Prostate gland (tissue), 2 donors: ENCODE data around the gene CDC42EP3. TPM values are rescaled to one million over a fixed set of nuclear protein-coding genes. Genes with fewer than 3 reads are reported as not detected.
A peak's percentile ranks its signal among the peaks of the same experiment; 100 is the strongest.

Source experiments
- DNase-seq: peaks from one replicate; pipeline ENCODE4 v3.0.0-alpha.2; 2019; ENCODE audit warnings: low spot score
- H3K27ac ChIP-seq, 2 donors: fragments of 200-600 bp; sonication (generic); 2 replicates each; pipeline ENCODE4 v1.5.1; 2017 to 2019
- H3K27me3 ChIP-seq: fragments of 200-600 bp; sonication (generic); replicated peaks from 2 replicates; pipeline ENCODE4 v1.5.1; 2019; ENCODE audit not compliant: insufficient read depth
- H3K36me3 ChIP-seq, 2 donors: fragments of 200-600 bp; sonication (generic); 1 replicate in 1 of 2; 2 replicates in 1 of 2; pipeline versions ENCODE4 v1.5.1 to v1.8.1; 2017 to 2019
- H3K4me1 ChIP-seq: fragments of 200-600 bp; sonication (generic); replicated peaks from 2 replicates; pipeline ENCODE4 v1.5.1; 2019
- H3K4me3 ChIP-seq, 2 donors: fragments of 200-600 bp; sonication (generic); 2 replicates each; pipeline ENCODE4 v1.5.1; 2017 to 2019
- H3K9me3 ChIP-seq: fragments of 200-600 bp; sonication (generic); 2 replicates; pipeline ENCODE4 v1.5.1; 2017
- POLR2A ChIP-seq: fragments of 450-650 bp; IDR thresholded peaks from one replicate; pipeline ENCODE4 v1.6.1; 2016; ENCODE audit warnings: antibody characterized with exemption, mild to moderate bottlenecking
- POLR2AphosphoS5 ChIP-seq: sonication (generic); formaldehyde crosslinking; IDR thresholded peaks from one replicate; pipeline ENCODE4 v1.6.1; 2017; ENCODE audit warnings: antibody characterized with exemption
- WGBS: methylation state at CpG from one replicate; pipeline ENCODE4 v1.1.5; 2018; 5-methylcytosine and 5-hydroxymethylcytosine counted together
- intact Hi-C: fragments of 100-400 bp; cut with DNase I; formaldehyde crosslinking; loops from one replicate; pipeline ENCODE4 v1.14.2; 2022
- total RNA-seq, 2 donors: library from RNA; depleted of rRNA; stranded (reverse); fragments of >200 nt; gene quantifications; one replicate each; pipeline ENCODE4 v1.1.0, GENCODE V29; 2016
- TF ChIP-seq, protein P1 (sequence below), 4 experiments: fragments of 200-600 bp in 2 of 4; fragments of 450-650 bp in 2 of 4; sonication (generic) in 2 of 4; IDR thresholded peaks; 1 replicate in 3 of 4; 2 replicates in 1 of 4; pipeline ENCODE4 v1.5.1; 2016 to 2019; ENCODE audit warnings: antibody characterized with exemption in 4 of 4, mild to moderate bottlenecking in 2 of 4, moderate library complexity in 2 of 4

Gene CDC42EP3
- total RNA-seq, 2 donors from 2014 or later = 38.5 to 75.5 TPM

GRCh38 chr2:37681587-37681986 lies 10.1 kb upstream of the CDC42EP3 start:
- intact Hi-C loops = loop anchor here (5.0 kb wide), 1 partner anchor 96 kb away; no protein-coding TSS in a partner anchor

GRCh38 chr2:37679072-37679695 lies 7.7 kb upstream of the CDC42EP3 start:
- DNase-seq = peak; percentile 20
- H3K4me3 ChIP-seq = no peak overlapping the region
- peak overlapping the region in 1 of 2 donors; percentile 64 for H3K27ac ChIP-seq
- WGBS = 77% methylated on average over 2 of the region's 2 CpGs
- no peaks in the 10 kb centered on the region for H3K9me3 ChIP-seq
- TF ChIP-seq POLR2AphosphoS5 (peak; percentile 76), POLR2A (no peak)
- TF ChIP-seq, protein P1, sequence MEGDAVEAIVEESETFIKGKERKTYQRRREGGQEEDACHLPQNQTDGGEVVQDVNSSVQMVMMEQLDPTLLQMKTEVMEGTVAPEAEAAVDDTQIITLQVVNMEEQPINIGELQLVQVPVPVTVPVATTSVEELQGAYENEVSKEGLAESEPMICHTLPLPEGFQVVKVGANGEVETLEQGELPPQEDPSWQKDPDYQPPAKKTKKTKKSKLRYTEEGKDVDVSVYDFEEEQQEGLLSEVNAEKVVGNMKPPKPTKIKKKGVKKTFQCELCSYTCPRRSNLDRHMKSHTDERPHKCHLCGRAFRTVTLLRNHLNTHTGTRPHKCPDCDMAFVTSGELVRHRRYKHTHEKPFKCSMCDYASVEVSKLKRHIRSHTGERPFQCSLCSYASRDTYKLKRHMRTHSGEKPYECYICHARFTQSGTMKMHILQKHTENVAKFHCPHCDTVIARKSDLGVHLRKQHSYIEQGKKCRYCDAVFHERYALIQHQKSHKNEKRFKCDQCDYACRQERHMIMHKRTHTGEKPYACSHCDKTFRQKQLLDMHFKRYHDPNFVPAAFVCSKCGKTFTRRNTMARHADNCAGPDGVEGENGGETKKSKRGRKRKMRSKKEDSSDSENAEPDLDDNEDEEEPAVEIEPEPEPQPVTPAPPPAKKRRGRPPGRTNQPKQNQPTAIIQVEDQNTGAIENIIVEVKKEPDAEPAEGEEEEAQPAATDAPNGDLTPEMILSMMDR (IDR thresholded peaks at IDR 0.05) = no peak
- intact Hi-C loops = no loop called here
- peaks cover 9% of the 10 kb centered on the region for H3K4me1 ChIP-seq
- H3K36me3 ChIP-seq = no peaks in the 10 kb centered on the region
- H3K27me3 ChIP-seq = no peaks in the 10 kb centered on the region

More at GRCh38 chr2:37681587-37681986, 10.1 kb upstream of the CDC42EP3 start:
- Histone ChIP-seq H3K27ac (no peak overlapping the region), H3K36me3 (no peaks in the 10 kb centered on the region), H3K4me1 (peaks cover 9% of the 10 kb centered on the region), H3K27me3 (no peaks in the 10 kb centered on the region), H3K4me3 (no peak overlapping the region), H3K9me3 (no peaks in the 10 kb centered on the region)
- no peak for TF ChIP-seq POLR2A
- 80% methylated on average over 1 of the region's 1 CpG for WGBS
- DNase-seq = no peak

DNA sequence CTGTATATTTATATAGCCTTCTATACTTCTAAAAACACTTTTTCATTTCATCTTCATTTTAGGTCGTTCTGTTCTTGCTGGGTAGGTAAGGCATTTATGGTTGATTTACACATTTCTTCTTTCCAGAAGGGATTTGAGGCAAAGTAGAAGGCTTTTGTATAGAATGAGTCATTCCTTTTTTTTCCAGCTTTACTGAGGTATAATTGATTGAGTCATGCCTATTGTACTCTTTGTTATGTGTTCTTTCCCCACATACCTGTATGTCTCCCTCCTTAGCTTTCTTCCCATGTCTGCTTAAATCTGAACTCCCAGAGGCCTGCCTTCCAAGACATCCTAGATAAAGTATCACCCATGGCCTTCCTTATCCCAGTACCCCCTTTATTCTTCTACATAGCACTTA lies 4.8 kb upstream of the CDC42EP3 start:
- no peak overlapping the region for H3K27ac ChIP-seq
- intact Hi-C loops = no loop called here

GRCh38 chr2:37674946-37675345 lies 3.5 kb upstream of the CDC42EP3 start:
- Histone ChIP-seq H3K27me3 (no peaks in the 10 kb centered on the region), H3K4me1 (peaks cover 9% of the 10 kb centered on the region), H3K27ac (no peak overlapping the region), H3K4me3 (no peak overlapping the region), H3K9me3 (no peaks in the 10 kb centered on the region), H3K36me3 (no peaks in the 10 kb centered on the region)
- TF ChIP-seq, protein P1 (IDR thresholded peaks at IDR 0.05) = no peak
- no peak for TF ChIP-seq POLR2AphosphoS5
- TF ChIP-seq POLR2A = no peak
- WGBS = 56% methylated on average over 2 of the region's 2 CpGs
- intact Hi-C loops = loop anchor here (5.0 kb wide), 2 partner anchors 107 to 202 kb away; no protein-coding TSS in a partner anchor
- no peak for DNase-seq

More for the DNA sequence above, 4.8 kb upstream of the CDC42EP3 start:
- no peak overlapping the region for H3K4me3 ChIP-seq
- DNase-seq = no peak
- H3K27me3 ChIP-seq = no peaks in the 10 kb centered on the region
- WGBS = 17% methylated on average over 1 of the region's 1 CpG
- H3K4me1 ChIP-seq = peaks cover 9% of the 10 kb centered on the region
- no peaks in the 10 kb centered on the region for H3K36me3 ChIP-seq
- no peaks in the 10 kb centered on the region for H3K9me3 ChIP-seq
- TF ChIP-seq, protein P1 (IDR thresholded peaks at IDR 0.05) = no peak
- TF ChIP-seq POLR2A (no peak), POLR2AphosphoS5 (no peak)

GRCh38 chr2:37672870-37673184 lies 1.4 kb upstream of the CDC42EP3 start:
- Histone ChIP-seq H3K27ac (peak overlapping the region; percentile 93 to 94), H3K9me3 (no peaks in the 10 kb centered on the region), H3K27me3 (no peaks in the 10 kb centered on the region), H3K4me1 (peaks cover under 1% of the 10 kb centered on the region), H3K4me3 (peak overlapping the region; percentile 88 to 91), H3K36me3 (no peaks in the 10 kb centered on the region)
- 18% methylated on average over 7 of the region's 7 CpGs for WGBS
- no peak for DNase-seq
- intact Hi-C loops = loop anchor here (5.0 kb wide), 2 partner anchors 109 to 204 kb away; no protein-coding TSS in a partner anchor
- TF ChIP-seq, protein P1 (IDR thresholded peaks at IDR 0.05) = no peak
